IPS-11a (cell line): ENCODE results near the gene ACBD3.
"Not testable (repeated sequence)": the region's sequence is repeated elsewhere in the genome, so short reads cannot be mapped to it uniquely, and the experiment has no call there.

Experiments used
- H3K4me3 ChIP-seq: one replicate; pipeline ENCODE4 v1.5.1; 2013; ENCODE audit warnings: low read depth, low read length, control low read depth

ACBD3 gene

DNA sequence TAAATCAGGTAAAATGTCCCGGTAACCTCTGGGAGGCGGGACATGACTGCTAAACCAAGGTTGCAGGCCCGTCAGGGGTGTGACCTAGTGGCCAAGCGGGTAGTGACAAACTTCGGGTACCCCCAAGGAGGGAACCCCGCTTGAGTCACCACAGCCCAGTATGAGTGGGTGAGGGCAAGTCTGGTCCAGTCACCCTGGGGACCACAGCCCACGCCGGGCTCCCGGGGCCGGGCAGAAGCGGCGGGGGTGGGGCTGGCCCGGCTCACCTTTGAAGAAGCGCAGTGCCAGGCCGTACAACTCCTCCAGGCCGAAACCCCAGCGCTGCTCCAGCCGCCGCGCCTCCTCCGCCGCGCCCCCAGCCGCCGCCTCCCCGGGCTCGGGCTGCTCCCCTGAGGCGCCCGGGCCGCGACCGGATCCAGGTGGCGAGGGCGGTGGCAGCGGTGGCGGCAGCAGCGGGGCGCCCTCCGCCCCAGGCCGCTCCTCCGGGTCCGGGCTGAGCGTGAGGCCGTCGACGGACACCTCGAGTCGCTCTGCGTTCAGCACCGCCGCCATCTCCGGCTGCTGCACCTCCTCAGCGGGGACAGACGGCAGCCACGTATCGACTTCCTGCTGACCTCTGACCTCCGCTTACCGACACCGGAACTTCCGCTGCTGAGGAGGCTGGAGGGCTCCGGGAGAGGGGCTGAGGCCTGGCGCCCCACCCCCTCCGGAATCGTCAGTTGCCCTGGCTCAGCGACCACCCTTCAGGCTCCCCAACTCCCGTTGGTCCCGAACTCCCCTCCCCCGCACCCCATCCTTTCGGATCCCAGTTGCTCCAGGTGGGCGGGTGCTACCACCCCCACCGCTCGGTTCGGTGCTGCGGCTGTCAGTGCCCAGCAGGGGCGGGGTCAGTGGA is at the start of gene ACBD3:
TSS of gene ACBD3 (minus strand) at position 618 of the 895 bp plus-strand sequence. CDS start at position 552, 66 bp downstream.
- H3K4me3 ChIP-seq, result peak within 1 kb of the TSS; percentile 81

DNA sequence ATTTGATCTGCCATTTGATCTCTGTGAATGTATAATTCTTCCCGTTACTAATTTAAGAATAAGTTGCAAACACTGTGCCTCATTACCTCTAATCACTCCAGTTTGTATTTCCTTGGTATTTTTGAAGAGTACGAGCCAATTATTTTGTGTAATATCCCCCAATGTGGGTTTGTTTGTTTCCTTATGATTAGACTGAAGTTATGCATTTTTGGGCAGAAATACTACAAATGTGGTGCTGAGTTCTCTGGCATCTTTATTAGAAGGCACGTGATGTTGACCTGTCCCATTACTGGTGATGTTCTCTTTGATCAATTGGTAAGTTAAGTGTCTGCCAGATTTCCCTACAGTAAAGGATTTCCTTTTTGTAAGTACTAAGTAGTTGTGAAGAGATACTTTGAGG is 47.3 kb upstream of the ACBD3 start:
- no peak overlapping the region for H3K4me3 ChIP-seq

DNA sequence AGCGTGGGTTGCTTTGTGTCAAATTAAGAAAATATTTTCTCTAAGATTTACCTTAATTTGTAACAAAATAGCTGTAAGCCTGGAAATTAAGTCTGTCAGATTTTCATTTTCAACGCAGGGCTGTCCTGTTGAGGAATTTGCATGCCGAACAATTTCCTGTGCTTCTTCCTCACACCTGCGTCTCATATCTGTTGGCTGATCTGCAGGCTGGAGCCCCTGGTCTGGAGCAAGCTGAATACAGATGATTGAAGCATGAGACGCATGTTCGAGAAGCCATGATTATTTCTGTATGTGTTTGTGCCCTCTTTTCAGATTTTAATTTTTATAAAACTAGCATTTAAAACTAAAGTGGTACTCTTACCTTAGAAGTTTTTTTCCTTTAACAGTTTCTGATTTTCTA is 46.8 kb upstream of the ACBD3 start:
- H3K4me3 ChIP-seq, result no peak overlapping the region

DNA sequence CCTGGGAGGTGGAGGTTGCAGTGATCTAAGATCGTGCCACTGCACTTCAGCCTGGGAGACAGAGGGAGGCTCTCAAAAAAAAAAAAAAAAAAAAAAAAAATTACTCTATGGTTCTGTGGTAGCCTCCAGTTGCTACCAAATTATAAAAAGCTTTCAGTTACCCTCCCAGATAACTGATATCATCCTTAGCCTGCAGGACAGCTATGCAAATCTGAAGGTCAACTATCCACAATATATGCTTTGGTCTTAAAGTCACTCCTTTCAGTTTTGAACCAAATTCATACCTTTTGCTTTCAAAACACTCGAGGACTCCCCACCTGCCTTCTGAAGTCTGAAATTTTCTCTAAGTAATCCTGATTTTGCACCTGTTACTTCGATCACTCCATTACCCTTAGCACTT is 40.1 kb upstream of the ACBD3 start:
- no peak overlapping the region for H3K4me3 ChIP-seq

DNA sequence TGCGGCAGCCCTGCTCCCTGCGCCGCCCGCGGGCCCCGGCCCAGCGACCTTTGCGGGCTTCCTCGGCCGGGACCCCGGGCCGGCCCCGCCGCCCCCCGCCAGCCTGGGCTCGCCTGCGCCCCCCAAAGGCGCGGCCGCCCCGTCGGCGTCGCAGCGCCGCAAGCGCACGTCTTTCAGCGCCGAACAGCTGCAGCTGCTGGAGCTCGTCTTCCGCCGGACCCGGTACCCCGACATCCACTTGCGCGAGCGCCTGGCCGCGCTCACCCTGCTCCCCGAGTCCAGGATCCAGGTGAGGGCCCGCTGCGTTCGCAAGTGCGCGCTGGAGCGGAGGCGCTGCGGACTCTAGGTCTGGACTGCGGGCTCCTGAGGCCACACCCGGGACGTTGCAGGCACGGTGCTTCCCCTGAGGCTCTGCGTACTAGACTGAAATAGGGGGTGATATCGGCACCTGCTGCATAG is 37.3 kb upstream of the ACBD3 start:
- peak overlapping the region; percentile 72 for H3K4me3 ChIP-seq

DNA sequence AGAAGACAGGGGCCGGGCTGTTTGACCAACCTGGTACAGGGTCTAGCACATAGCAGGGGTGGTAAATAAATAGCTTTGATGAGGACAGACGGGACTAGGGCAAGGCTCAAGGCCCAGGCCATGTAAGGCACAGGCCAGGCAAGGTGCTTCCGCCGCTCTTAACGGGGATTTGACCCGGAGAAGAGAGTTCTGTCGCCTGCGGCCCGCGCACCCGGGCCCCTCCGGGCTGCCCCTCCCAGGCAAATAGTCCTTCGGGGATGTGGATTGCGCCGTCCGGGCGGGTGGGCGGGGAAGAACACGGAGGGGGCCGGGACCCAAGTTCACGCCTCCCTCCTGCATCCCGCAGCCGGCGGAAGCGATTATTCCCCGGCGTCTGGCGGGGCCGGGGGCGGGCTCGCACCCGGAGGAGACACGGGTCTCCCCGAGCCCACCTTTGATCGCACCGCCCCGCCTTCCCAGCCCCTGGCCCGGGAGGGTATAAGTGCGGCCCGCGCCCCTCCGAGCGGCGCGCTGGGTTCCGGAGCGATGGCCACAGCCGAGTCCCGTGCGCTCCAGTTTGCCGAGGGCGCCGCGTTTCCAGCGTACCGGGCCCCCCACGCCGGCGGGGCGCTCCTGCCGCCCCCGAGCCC is 36.7 kb upstream of the ACBD3 start, which contains the start of gene MIXL1:
TSS of gene MIXL1 (plus strand) at position 508 of the 629 bp plus-strand sequence. CDS start at position 526, 18 bp downstream.
- H3K4me3 ChIP-seq, result peak within 1 kb of the TSS; percentile 72

DNA sequence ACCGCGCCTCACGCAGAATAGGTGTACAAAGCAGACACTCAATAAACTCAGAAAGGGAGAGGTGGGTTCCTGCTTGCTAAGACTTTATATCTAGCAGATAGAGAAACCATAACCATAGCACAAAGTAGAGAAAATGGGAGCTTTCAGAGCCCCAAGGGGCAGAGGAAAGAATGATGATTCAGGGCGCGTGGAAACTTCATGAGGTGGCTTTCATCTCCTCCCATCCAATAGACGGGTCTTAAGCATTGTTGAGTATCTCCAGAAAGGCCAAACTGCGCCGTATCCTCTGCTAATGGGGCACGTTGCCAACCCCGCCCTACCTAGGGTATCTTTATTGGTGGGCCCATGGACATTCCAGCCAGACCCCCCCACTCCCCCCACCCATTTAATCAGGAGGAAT is 36.1 kb upstream of the ACBD3 start:
- no peak overlapping the region for H3K4me3 ChIP-seq

DNA sequence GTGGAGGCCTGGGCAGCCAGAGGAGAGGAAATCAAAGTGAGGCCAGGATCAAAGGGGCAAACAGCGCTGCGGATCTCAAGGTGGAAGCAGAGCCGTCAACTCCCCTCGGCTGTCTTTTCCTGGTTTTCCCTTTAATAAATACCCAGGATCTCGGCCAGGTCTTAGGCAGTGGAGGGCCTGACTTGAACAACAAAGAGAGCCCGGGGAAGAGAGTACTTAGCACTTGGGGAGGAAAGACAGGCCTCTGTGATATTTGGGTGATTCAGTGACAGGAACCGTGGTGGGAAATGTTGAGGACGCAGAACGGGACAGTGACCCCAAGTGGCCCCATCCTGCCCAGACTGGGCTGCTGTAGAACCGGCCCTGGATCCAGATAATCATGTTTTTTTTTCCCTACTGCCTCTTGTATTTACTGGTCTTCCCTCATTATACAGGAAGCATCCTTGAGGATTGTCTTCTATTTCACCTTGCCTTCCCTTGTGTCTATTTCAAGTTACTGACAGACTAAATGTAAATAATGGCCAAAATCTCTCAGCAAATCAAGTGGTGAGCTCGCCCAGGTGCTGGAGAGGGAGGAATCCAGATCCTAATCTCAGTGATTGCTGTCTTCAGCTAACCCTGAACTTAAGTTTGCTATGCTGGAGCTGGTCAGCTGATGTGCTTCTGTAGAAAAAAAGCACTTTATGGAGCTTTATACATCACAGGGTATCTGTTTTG is 34.1 kb upstream of the ACBD3 start:
- H3K4me3 ChIP-seq, result no peak overlapping the region

DNA sequence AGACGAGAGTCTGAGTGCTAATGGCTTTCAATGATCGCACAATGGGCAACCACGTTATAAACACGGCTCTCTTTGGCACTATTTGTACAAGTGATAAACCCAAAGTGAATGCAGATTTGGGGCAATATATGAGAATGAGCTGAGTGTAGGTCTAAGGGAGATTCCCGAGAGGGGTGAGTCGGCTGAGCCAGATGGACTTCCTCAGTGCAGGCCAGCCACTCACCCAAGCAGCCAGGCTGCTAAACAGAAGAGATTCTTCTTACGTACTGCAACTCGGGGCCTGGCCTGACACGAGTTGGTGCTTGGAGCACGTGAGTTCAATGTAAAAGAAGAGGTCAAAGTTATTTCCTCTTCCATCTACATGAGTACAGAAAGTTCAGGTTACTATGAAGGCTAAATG is 30.7 kb upstream of the ACBD3 start:
- H3K4me3 ChIP-seq, result no peak overlapping the region

DNA sequence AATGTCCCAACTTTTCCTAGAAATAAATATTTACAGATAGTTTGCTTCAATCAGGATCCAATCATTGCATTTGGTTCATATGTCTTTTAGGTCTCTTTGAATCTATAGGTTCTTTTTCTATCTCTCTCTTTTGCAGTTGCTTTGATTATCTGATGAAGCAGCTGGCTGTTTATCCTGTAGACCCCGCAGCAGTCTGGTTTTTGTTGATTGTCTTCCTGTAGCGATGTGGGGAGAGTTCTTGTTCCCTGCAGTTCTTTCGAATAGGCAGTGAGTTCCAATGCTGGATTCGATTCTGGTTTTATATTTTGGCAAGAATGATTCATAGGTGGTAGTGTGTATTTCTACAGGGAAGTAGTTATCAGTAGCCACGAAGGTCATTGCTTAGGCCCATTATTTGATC is 29.5 kb upstream of the ACBD3 start:
- no peak overlapping the region for H3K4me3 ChIP-seq

DNA sequence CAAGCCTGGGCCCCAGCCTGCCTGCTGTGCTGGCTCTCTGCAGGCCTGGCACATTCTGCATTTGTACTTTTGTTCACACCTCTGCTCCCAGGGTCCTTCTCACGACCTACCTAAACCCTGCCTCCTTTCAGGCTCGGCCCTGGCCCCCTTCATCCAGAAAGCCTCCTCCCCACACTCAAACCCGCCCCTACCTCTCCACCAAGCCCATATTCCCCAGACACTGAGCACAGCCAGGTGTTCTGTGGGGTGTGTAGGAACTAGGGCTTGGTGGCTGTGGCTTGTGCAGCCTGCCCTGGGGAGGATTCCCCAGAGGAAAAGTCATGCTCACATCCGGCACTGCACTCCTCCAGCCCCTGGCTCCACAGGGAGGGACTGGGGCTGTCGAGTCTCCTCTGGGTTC is 28.7 kb upstream of the ACBD3 start:
- H3K4me3 ChIP-seq, result no peak overlapping the region

DNA sequence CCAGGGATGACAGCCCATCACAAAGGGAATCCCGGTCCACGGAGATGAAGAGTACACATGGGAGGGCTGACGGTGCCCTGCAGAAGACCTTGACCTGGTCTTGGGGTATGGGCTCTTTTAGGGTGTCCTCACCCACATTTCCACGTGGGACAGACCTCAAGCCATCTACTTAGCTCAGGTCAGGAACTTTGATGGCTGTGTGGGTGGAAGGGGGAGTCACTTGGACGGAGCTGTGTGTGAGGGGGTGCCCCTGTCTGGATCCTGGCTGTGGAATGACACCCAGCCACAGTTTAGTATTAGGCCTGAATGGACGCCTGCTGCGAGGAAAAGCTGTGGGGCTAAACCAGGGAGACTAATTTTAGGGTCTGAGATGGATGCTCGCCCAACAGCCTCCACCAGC is 26.0 kb upstream of the ACBD3 start:
- no peak overlapping the region for H3K4me3 ChIP-seq

DNA sequence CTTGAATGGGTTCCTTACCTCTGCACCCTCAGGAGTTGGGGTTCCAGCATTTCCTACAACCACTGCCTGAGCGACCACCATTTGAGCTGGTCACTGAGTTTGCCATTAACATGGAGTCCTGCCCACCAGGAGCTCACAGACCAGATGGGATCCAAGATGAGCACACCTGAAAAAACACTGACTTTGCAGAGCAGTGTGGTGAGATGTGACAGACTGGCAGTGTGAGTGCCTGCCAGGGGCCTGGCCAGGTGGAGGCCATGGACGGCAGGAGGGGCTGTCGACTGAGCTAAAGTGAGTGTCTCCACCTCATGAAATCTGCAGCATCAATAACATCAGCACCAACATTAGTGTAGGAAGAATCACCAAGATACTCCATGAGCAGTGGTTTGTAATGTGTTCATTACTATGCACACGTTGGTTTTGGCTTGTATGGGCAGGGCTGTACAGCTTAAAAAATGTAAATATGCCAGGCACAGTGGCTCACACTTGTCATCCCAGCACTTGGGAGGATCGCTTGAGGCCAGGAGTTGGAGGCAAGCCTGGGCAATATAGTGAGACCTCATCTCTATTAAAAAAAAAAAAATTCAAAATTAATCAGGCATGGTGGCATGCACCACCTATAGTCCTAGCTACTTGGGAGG is 24.8 kb upstream of the ACBD3 start:
- no peak overlapping the region for H3K4me3 ChIP-seq

DNA sequence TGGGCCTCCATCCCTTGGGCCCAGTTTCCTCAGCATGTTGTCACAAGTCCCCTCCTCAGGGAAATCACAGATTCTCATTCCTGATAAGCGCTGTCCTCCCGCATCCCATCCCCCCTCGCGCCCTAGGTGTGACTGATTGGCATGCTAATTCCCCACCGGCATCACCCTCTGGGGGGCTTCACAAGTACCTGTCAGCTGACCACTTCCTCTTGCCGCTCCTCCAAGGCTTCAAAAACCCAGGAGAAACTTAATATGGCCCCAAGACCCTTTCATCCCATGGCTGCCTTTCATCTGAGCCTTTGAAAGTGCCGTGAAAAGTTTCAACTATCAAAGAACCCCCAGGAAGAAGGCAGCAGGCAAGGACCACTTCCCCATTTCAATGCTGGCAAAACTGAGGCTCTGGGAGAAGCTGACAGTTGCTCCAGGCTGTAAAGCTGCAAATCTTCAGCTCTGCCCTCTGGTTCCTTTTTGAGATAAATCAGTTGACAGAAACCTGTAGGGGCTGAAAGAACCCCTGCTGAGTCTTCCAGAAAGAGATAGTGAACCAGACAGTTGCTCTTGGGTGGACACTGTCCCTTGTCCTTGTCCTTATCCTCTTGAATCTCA is 24.1 kb upstream of the ACBD3 start:
- H3K4me3 ChIP-seq, result no peak overlapping the region

DNA sequence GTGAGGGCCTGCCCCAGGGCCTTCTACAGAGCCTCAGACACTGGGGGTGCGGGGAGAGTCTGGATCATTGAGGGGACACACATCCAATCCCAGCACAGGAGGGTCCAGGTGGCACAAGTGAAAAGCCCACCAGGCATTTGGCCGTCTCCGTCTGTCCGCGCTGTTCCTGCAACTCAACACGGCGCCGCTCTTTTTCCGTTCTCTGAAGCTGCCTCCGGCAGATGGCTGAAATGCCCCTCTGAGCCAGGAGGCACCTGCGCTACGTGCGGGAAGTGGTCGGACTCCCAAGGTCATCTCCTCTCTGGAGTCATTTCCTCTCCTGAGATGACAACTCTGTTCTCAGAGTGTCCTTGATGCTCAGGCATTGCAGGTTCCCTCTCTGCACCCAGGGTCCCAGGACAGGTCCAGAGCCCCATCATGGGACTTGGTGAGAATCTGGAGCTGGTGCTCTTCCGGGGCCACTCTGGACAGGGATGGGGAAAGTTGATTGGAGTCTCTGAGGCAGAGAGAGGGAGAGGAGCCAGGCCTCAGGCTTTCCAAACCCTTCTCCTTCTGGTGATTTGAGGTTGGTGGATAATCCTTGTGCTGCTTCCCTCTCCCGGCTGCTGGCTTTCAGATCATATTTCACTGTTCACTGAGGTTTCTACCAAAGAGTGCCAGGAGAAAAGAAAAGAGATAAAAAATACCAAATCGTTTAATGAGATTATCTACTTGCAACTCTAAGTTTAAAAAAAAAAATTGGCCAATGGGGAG is 22.9 kb upstream of the ACBD3 start:
- no peak overlapping the region for H3K4me3 ChIP-seq

DNA sequence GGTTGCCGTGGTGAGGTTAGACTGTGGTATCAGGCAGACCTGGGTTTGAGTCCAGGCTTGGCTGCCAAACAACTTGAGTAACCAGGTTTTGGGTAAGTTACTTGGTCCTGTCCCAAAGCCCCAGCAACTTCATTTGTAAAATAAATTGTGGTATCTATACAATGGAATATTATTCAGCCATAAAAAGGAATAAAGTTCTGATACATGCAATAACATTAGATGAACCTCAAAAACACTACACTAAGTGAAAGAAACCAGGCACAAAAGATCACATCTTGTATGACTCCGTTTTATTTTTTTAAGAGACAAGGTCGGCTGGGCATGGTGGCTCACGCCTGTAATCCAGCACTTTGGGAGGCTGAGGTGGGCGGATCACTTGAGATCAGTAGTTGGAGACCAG is 20.5 kb upstream of the ACBD3 start:
- H3K4me3 ChIP-seq, result no peak overlapping the region

DNA sequence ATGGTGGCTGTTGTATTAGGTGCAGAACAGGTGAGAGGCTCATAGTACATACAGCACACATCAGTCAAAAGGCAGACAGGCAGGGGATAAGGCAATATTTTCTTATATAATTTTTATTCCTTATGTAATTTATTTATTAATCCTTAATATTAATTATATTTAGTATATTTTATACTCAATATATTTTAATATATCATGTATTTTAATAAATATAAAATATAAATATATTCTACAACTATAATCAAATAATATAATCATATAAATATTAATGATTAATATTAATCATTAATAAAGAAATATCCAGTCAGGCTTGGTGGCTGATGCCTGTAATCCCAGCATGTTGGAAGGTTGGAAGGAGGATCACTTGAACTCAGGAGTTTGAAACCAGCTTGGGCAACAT is 17.7 kb upstream of the ACBD3 start:
- no peak overlapping the region for H3K4me3 ChIP-seq

DNA sequence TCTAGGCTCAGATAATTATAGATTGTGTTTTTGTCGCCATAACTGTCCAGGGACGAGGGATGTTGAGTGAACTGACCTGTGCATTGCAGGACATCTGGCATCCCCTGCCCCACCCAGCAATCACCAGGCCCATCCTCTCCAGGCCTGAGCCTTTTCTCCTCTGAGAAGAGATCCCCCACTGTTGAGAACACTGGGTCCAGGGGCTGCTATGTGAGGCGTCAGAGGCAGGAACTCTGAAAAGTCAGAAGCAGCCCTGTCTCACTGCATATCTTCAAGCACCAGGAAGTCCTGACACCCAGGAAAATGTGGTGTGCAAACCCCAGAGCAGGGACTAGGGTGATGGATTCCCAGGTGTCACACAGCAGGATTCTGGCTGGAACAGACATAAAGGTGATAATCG is 17.1 kb upstream of the ACBD3 start:
- no peak overlapping the region for H3K4me3 ChIP-seq

DNA sequence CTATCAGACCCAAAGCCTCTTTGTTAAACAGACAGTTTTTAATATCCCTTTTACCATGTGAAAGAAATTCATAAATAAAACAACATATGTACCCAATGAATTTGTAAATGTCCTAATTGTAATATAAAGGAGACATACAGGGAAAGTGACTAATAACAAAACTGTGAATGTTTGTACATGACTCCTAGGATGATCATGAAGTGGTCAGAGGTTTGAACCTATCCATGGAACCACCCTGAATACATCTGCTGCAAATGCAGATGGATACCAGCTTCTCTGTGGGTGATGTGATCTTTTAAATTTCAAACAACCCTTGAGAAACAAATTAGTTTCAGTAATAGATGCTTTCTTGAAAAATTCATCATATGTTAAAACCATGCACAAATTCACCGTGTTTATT is 16.7 kb upstream of the ACBD3 start:
- no peak overlapping the region for H3K4me3 ChIP-seq

DNA sequence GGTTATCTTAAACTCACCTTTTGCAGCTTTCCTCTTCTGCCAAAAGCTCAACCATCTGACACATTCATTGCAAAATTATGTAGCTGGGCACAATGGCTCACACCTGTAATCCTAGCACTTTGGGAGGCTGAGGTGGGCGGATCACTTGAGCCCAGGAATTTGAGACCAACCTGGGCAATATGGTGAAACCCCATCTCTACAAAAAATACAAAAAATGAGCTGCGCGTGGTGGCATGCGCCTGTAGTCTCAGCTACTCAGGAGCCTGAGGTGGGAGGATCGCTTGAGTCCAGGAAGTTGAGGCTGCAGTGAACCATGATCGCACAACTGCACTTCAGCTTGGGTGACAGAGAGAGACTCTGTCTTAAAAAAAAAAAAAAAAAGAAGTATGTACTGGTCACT is 16.1 kb upstream of the ACBD3 start:
- H3K4me3 ChIP-seq, result not testable (repeated sequence)
